WTC11 (cell line): Measurements from ENCODE around the gene GRAP. TPM values are rescaled to one million over a fixed set of nuclear protein-coding genes. Genes with fewer than 3 reads are reported as not detected.

Experiments used
- ATAC-seq: fragments of 200-7000 bp; cut with Tn5 transposase; 2 replicates; pipeline ENCODE4 v1.10.0; 2021; ENCODE audit warnings: mild to moderate bottlenecking, moderate library complexity
- CTCF ChIA-PET: fragments of 300-600 bp; sonication (Branson Sonifier 250); formaldehyde crosslinking; loops from one replicate; lab custom pipeline; 2021; ENCODE audit warnings: antibody characterized with exemption; lab: Charles Lee
- POLR2A ChIA-PET: fragments of 350-600 bp; sonication (Branson Sonifier 250); formaldehyde crosslinking; loops from one replicate; lab custom pipeline; 2021; ENCODE audit warnings: antibody characterized with exemption; lab: Charles Lee
- DNase-seq: peaks from one replicate; pipeline ENCODE4 v3.0.0; 2021; ENCODE audit warnings: low spot score
- H3K27ac Mint-ChIP-seq: 2 replicates; pipeline ENCODE4 v1.8.0; 2021; ENCODE audit warnings: mixed read lengths
- H3K27me3 Mint-ChIP-seq: 2 replicates; pipeline ENCODE4 v1.8.0; 2021; ENCODE audit warnings: low read depth, mild to moderate bottlenecking, moderate library complexity, mixed read lengths
- H3K36me3 Mint-ChIP-seq: 2 replicates; pipeline ENCODE4 v1.8.0; 2021; ENCODE audit warnings: mixed read lengths
- H3K4me1 Mint-ChIP-seq: 2 replicates; pipeline ENCODE4 v1.8.0; 2022; ENCODE audit warnings: mixed read lengths
- H3K4me3 Mint-ChIP-seq: 2 replicates; pipeline ENCODE4 v1.8.0; 2021; ENCODE audit warnings: mild to moderate bottlenecking, moderate library complexity, mixed read lengths
- H3K9me3 Mint-ChIP-seq: 2 replicates; pipeline ENCODE4 v1.8.0; 2021; ENCODE audit warnings: mixed read lengths
- AFF4 ChIP-seq: sonication (generic); formaldehyde crosslinking; IDR thresholded peaks from 2 replicates; pipeline ENCODE4 v1.8.1; 2023; ENCODE audit warnings: mild to moderate bottlenecking, missing genetic modification reagents, borderline replicate concordance
- ATF6 ChIP-seq: sonication (generic); formaldehyde crosslinking; IDR thresholded peaks from 2 replicates; pipeline ENCODE4 v1.8.1; 2023; ENCODE audit warnings: mild to moderate bottlenecking, missing genetic modification reagents
- CBFB ChIP-seq: sonication (generic); formaldehyde crosslinking; IDR thresholded peaks from 2 replicates; pipeline ENCODE4 v1.8.1; 2022; ENCODE audit warnings: mild to moderate bottlenecking, low read depth, missing genetic modification reagents
- CDX4 ChIP-seq: fragments of 250-450 bp; sonication (Bioruptor Pico); IDR thresholded peaks from 2 replicates; pipeline ENCODE4 v1.9.0; 2021; ENCODE audit warnings: moderate library complexity, mild to moderate bottlenecking, inconsistent platforms, borderline replicate concordance
- E2F1 ChIP-seq: sonication (generic); formaldehyde crosslinking; IDR thresholded peaks from 2 replicates; pipeline ENCODE4 v1.8.0; 2022; ENCODE audit warnings: mild to moderate bottlenecking, missing genetic modification reagents
- ELF4 ChIP-seq: sonication (generic); formaldehyde crosslinking; IDR thresholded peaks from 2 replicates; pipeline ENCODE4 v1.8.1; 2022; ENCODE audit warnings: low read depth, mild to moderate bottlenecking, moderate library complexity, missing genetic modification reagents
- EMX1 ChIP-seq: fragments of 250-450 bp; sonication (Bioruptor Pico); IDR thresholded peaks from 2 replicates; pipeline ENCODE4 v1.8.0; 2021; ENCODE audit warnings: mild to moderate bottlenecking
- FOXK1 ChIP-seq: sonication (generic); formaldehyde crosslinking; IDR thresholded peaks from 2 replicates; pipeline ENCODE4 v1.8.0; 2022; ENCODE audit warnings: mild to moderate bottlenecking, moderate library complexity, missing genetic modification reagents
- FOXP1 ChIP-seq: sonication (generic); formaldehyde crosslinking; IDR thresholded peaks from 2 replicates; pipeline ENCODE4 v1.8.0; 2022; ENCODE audit warnings: missing genetic modification reagents, mild to moderate bottlenecking, moderate library complexity, borderline replicate concordance
- GRHL2 ChIP-seq: fragments of 250-450 bp; sonication (Bioruptor Pico); IDR thresholded peaks from 2 replicates; pipeline ENCODE4 v1.8.0; 2022; ENCODE audit warnings: mild to moderate bottlenecking, moderate library complexity; ENCODE audit not compliant: insufficient replicate concordance, severe bottlenecking
- MXD4 ChIP-seq: fragments of 250-450 bp; sonication (Bioruptor Pico); IDR thresholded peaks from 2 replicates; pipeline ENCODE4 v1.8.0; 2021; ENCODE audit warnings: mild to moderate bottlenecking, moderate library complexity, borderline replicate concordance
- RORB ChIP-seq: fragments of 250-450 bp; sonication (Bioruptor Pico); IDR thresholded peaks from 2 replicates; pipeline ENCODE4 v1.9.0; 2021; ENCODE audit warnings: mild to moderate bottlenecking
- STAT6 ChIP-seq: sonication (generic); formaldehyde crosslinking; conservative IDR thresholded peaks from 2 replicates; pipeline ENCODE4 v1.8.1; 2023; ENCODE audit warnings: mild to moderate bottlenecking, low read depth, missing genetic modification reagents, moderate library complexity
- ZNF416 ChIP-seq: fragments of 250-450 bp; sonication (Bioruptor Pico); IDR thresholded peaks from 2 replicates; pipeline ENCODE4 v1.9.0; 2021; ENCODE audit warnings: mild to moderate bottlenecking, inconsistent platforms
- total RNA-seq: library from RNA; stranded (reverse); gene quantifications from 3 replicates; pipeline ENCODE4 v1.2.3, GENCODE V29; 2021
- TF ChIP-seq, protein P1 (sequence below): sonication (generic); formaldehyde crosslinking; IDR thresholded peaks from 2 replicates; pipeline ENCODE4 v1.8.0; 2023; ENCODE audit warnings: missing genetic modification reagents, mild to moderate bottlenecking, borderline replicate concordance
- TF ChIP-seq, protein P2 (sequence below): sonication (generic); formaldehyde crosslinking; IDR thresholded peaks from 2 replicates; pipeline ENCODE4 v1.8.0; 2022; ENCODE audit warnings: missing genetic modification reagents

GRAP gene
- total RNA-seq, 1 experiment from 2014 or later: 0.59 TPM

DNA sequence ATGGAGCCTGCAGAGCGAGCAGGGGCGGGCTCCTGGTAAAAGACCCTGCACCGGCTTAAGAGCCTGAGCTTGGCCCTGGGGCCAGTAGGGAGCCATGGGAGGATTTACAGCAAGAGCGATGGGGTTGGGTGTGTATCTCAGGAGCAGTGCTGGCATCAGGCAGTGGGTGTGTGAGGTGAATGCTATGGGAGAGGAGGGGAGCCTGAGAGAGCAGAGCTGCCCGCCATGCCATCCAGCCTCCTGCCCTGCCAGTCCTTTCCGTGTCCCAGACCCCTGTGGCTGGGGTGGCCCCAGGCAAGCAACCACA is 65.5 kb downstream of the GRAP start:
- no peak for DNase-seq
- Mint-ChIP-seq H3K27ac (no peak overlapping the region), H3K36me3 (peaks cover 21% of the 10 kb centered on the region), H3K9me3 (no peaks in the 10 kb centered on the region), H3K4me1 (no peaks in the 10 kb centered on the region), H3K4me3 (no peak overlapping the region), H3K27me3 (no peaks in the 10 kb centered on the region)
- CTCF ChIA-PET: interaction anchor here (2.3 kb wide), 1 partner anchor 20 kb away, joined by 6 read pairs; no protein-coding TSS in a partner anchor
- POLR2A ChIA-PET: no interaction called here
- no peak for ATAC-seq
- no peak for TF ChIP-seq ELF4 (CRISPR knock-in tag)
- no peak for TF ChIP-seq ZNF416 (CRISPR knock-in tag)
- no peak for TF ChIP-seq AFF4 (CRISPR knock-in tag)
- TF ChIP-seq GRHL2: no peak
- no peak for TF ChIP-seq FOXP1 (CRISPR knock-in tag)
- TF ChIP-seq ATF6 (CRISPR knock-in tag): no peak
- TF ChIP-seq CDX4: no peak
- no peak for TF ChIP-seq CBFB (CRISPR knock-in tag)
- TF ChIP-seq, protein P1, sequence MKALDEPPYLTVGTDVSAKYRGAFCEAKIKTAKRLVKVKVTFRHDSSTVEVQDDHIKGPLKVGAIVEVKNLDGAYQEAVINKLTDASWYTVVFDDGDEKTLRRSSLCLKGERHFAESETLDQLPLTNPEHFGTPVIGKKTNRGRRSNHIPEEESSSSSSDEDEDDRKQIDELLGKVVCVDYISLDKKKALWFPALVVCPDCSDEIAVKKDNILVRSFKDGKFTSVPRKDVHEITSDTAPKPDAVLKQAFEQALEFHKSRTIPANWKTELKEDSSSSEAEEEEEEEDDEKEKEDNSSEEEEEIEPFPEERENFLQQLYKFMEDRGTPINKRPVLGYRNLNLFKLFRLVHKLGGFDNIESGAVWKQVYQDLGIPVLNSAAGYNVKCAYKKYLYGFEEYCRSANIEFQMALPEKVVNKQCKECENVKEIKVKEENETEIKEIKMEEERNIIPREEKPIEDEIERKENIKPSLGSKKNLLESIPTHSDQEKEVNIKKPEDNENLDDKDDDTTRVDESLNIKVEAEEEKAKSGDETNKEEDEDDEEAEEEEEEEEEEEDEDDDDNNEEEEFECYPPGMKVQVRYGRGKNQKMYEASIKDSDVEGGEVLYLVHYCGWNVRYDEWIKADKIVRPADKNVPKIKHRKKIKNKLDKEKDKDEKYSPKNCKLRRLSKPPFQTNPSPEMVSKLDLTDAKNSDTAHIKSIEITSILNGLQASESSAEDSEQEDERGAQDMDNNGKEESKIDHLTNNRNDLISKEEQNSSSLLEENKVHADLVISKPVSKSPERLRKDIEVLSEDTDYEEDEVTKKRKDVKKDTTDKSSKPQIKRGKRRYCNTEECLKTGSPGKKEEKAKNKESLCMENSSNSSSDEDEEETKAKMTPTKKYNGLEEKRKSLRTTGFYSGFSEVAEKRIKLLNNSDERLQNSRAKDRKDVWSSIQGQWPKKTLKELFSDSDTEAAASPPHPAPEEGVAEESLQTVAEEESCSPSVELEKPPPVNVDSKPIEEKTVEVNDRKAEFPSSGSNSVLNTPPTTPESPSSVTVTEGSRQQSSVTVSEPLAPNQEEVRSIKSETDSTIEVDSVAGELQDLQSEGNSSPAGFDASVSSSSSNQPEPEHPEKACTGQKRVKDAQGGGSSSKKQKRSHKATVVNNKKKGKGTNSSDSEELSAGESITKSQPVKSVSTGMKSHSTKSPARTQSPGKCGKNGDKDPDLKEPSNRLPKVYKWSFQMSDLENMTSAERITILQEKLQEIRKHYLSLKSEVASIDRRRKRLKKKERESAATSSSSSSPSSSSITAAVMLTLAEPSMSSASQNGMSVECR (CRISPR knock-in tag): no peak
- no peak for TF ChIP-seq E2F1 (CRISPR knock-in tag)
- TF ChIP-seq, protein P2, sequence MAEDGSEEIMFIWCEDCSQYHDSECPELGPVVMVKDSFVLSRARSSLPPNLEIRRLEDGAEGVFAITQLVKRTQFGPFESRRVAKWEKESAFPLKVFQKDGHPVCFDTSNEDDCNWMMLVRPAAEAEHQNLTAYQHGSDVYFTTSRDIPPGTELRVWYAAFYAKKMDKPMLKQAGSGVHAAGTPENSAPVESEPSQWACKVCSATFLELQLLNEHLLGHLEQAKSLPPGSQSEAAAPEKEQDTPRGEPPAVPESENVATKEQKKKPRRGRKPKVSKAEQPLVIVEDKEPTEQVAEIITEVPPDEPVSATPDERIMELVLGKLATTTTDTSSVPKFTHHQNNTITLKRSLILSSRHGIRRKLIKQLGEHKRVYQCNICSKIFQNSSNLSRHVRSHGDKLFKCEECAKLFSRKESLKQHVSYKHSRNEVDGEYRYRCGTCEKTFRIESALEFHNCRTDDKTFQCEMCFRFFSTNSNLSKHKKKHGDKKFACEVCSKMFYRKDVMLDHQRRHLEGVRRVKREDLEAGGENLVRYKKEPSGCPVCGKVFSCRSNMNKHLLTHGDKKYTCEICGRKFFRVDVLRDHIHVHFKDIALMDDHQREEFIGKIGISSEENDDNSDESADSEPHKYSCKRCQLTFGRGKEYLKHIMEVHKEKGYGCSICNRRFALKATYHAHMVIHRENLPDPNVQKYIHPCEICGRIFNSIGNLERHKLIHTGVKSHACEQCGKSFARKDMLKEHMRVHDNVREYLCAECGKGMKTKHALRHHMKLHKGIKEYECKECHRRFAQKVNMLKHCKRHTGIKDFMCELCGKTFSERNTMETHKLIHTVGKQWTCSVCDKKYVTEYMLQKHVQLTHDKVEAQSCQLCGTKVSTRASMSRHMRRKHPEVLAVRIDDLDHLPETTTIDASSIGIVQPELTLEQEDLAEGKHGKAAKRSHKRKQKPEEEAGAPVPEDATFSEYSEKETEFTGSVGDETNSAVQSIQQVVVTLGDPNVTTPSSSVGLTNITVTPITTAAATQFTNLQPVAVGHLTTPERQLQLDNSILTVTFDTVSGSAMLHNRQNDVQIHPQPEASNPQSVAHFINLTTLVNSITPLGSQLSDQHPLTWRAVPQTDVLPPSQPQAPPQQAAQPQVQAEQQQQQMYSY (CRISPR knock-in tag): no peak
- no peak for TF ChIP-seq STAT6 (CRISPR knock-in tag)
- TF ChIP-seq FOXK1: no peak
- no peak for TF ChIP-seq RORB (CRISPR knock-in tag)
- no peak for TF ChIP-seq EMX1 (CRISPR knock-in tag)
- no peak for TF ChIP-seq MXD4 (CRISPR knock-in tag)
